Spleen (tissue), 11 donors: ENCODE measurements around the gene ADAM33. TPM values are rescaled to one million over a fixed set of nuclear protein-coding genes. Genes with fewer than 3 reads are reported as not detected.

ENCODE experiments used
- DNase-seq: peaks from one replicate; pipeline ENCODE4 v3.0.0-alpha.2; 2020
- H3K27ac ChIP-seq, 8 donors: fragments of 200-600 bp; sonication (generic) in 7 of 8; 1 replicate in 4 of 8; 2 replicates in 4 of 8; pipeline versions ENCODE4 v1.5.0 to v1.8.0; 2016 to 2021; ENCODE audit warnings: inconsistent platforms in 4 of 8, mild to moderate bottlenecking in 4 of 8, moderate library complexity in 1 of 8
- H3K27me3 ChIP-seq, 7 donors: fragments of 200-600 bp; sonication (generic) in 6 of 7; replicated peaks in 1 of 7; 1 replicate in 4 of 7; 2 replicates in 3 of 7; pipeline versions ENCODE4 v1.5.0 to v1.8.0; 2016 to 2021; ENCODE audit warnings: inconsistent platforms in 3 of 7, mild to moderate bottlenecking in 1 of 7
- H3K36me3 ChIP-seq, 6 donors: fragments of 200-600 bp; sonication (generic) in 5 of 6; 1 replicate in 4 of 6; 2 replicates in 2 of 6; pipeline versions ENCODE4 v1.5.0 to v1.8.0; 2016 to 2021; ENCODE audit warnings: inconsistent platforms in 2 of 6
- H3K4me1 ChIP-seq, 6 donors: fragments of 200-600 bp; sonication (generic) in 5 of 6; 1 replicate in 3 of 6; 2 replicates in 3 of 6; pipeline versions ENCODE4 v1.5.0 to v1.8.0; 2016 to 2021; ENCODE audit warnings: inconsistent platforms in 3 of 6
- H3K4me3 ChIP-seq, 8 donors: fragments of 200-600 bp; sonication (generic) in 7 of 8; 1 replicate in 4 of 8; 2 replicates in 4 of 8; pipeline versions ENCODE4 v1.5.0 to v1.8.0; 2016 to 2021; ENCODE audit warnings: inconsistent platforms in 4 of 8, mild to moderate bottlenecking in 4 of 8, moderate library complexity in 2 of 8
- H3K9me3 ChIP-seq, 8 donors: fragments of 200-600 bp; sonication (generic) in 7 of 8; 1 replicate in 4 of 8; 2 replicates in 4 of 8; pipeline versions ENCODE4 v1.5.0 to v1.8.0; 2016 to 2021; ENCODE audit warnings: inconsistent platforms in 4 of 8
- CTCF ChIP-seq, 11 experiments: fragments of 200-600 bp in 7 of 11; fragments of 450-650 bp in 4 of 11; sonication (generic) in 4 of 11; IDR thresholded peaks in 8 of 11; conservative IDR thresholded peaks in 3 of 11; 1 replicate in 7 of 11; 2 replicates in 4 of 11; pipeline versions ENCODE4 v1.4.0 to v1.8.0; 2016 to 2021; ENCODE audit warnings: antibody characterized with exemption in 11 of 11, inconsistent platforms in 4 of 11, mild to moderate bottlenecking in 1 of 11
- POLR2A ChIP-seq, 3 donors: fragments of 450-650 bp; IDR thresholded peaks; one replicate each; pipeline ENCODE4 v1.5.1; 2017; ENCODE audit warnings: antibody characterized with exemption in 3 of 3, mild to moderate bottlenecking in 1 of 3
- POLR2AphosphoS5 ChIP-seq, 3 donors: sonication (generic); formaldehyde crosslinking; IDR thresholded peaks; one replicate each; pipeline ENCODE4 v1.5.1; 2017; ENCODE audit warnings: antibody characterized with exemption in 3 of 3
- WGBS, 5 donors: extraction: QIAGEN DNeasy Blood & Tissue Kit in 3 of 5; methylation state at CpG; one replicate each; pipeline versions ENCODE4 v1.1.5 to v1.1.7; 2013 to 2018; 5-methylcytosine and 5-hydroxymethylcytosine counted together
- intact Hi-C: fragments of 100-400 bp; cut with DNase I; formaldehyde crosslinking; loops from one replicate; pipeline ENCODE4 v1.15.0; 2023; ENCODE audit warnings: low total_unique reads
- polyA plus RNA-seq, 3 donors: library from polyadenylated mRNA; stranded (reverse); fragments of 200-250 nt; gene quantifications; one replicate each; pipeline ENCODE4 v1.2.1, GENCODE V29; 2013
- total RNA-seq, 7 donors: library from RNA; depleted of rRNA in 3 of 7; stranded (reverse); fragments of >200 nt in 3 of 7; fragmentation: NEBNext Ultra II Directional in 4 of 7; extraction: Animal tissue kit (Norgen Biotek cat#: 25700) in 4 of 7; gene quantifications; one replicate each; pipeline versions ENCODE4 v1.1.0 to v1.2.1, GENCODE V29; 2016 to 2021
- donor health status: healthy with polysubstance abuse.
- donor health status: DM: no; HTN: no; CAD: no; lungs with moderate emphysema.
- donor health status: DM: no; HTN: no; CAD: no.
- donor health status: Bipolar disorder and iron deficiency.
- donor health status: healthy.
- donor health status: DM: no; HTN: no; CAD: no.
- donor health status: DM: yes; HTN: yes; CAD: no.

Gene ADAM33
- total and polyA plus RNA-seq, 10 donors = 4.0 to 31.6 (median 9.3) TPM

- intact Hi-C loops = no loop called here
- Histone ChIP-seq H3K4me1 (peaks cover 0 to 7% (median 0%) of the 10 kb centered on the region in 6 donors), H3K27me3 (peaks cover 0 to 9% (median 0%) of the 10 kb centered on the region in 7 donors), H3K27ac (peak overlapping the region in 3 of 8 donors; percentile 24 to 38 (median 34)), H3K4me3 (no peak overlapping the region), H3K36me3 (peaks cover 0 to 33% (median 19%) of the 10 kb centered on the region in 6 donors), H3K9me3 (peaks cover 0 to 18% (median 0%) of the 10 kb centered on the region in 8 donors)
- no peak for DNase-seq
- no peak for TF ChIP-seq CTCF (IDR thresholded peaks at IDR 0.05 in 8 of 11, conservative IDR thresholded peaks at IDR 0.05 in 3 of 11)
- 42 to 61% (median 51%) methylated on average over 10 of the region's 10 CpGs for WGBS, 5 donors
These were observed 28.9 kb downstream of the ADAM33 start for GRCh38 chr20:3652676-3653596.

GRCh38 chr20:3652221-3652620, 29.6 kb downstream of the ADAM33 start:
- Histone ChIP-seq H3K4me3 (no peak overlapping the region), H3K27ac (no peak overlapping the region), H3K4me1 (peaks cover 0 to 7% (median 0%) of the 10 kb centered on the region in 6 donors), H3K27me3 (peaks cover 0 to 1% (median 0%) of the 10 kb centered on the region in 7 donors), H3K36me3 (peaks cover 0 to 41% (median 24%) of the 10 kb centered on the region in 6 donors), H3K9me3 (peaks cover 0 to 18% (median 0%) of the 10 kb centered on the region in 8 donors)
- no peak for TF ChIP-seq POLR2AphosphoS5 (IDR thresholded peaks at IDR 0.05)
- no peak for TF ChIP-seq POLR2A (IDR thresholded peaks at IDR 0.05)
- TF ChIP-seq CTCF (IDR thresholded peaks at IDR 0.05 in 8 of 11, conservative IDR thresholded peaks at IDR 0.05 in 3 of 11) = no peak
- WGBS, 5 donors = 91 to 95% (median 95%) methylated on average over 7 to 9 of the region's 9 CpGs
- no peak for DNase-seq
- intact Hi-C loops = no loop called here

- WGBS, 5 donors = 71 to 81% (median 76%) methylated on average over 9 of the region's 9 CpGs
- Histone ChIP-seq H3K4me3 (no peak overlapping the region), H3K9me3 (peaks cover 0 to 18% (median 0%) of the 10 kb centered on the region in 8 donors), H3K27ac (no peak overlapping the region), H3K4me1 (peaks cover 0 to 7% (median 0%) of the 10 kb centered on the region in 6 donors), H3K27me3 (no peaks in the 10 kb centered on the region), H3K36me3 (peaks cover 0 to 49% (median 31%) of the 10 kb centered on the region in 6 donors)
- TF ChIP-seq POLR2AphosphoS5 (IDR thresholded peaks at IDR 0.05) = no peak
- TF ChIP-seq POLR2A (IDR thresholded peaks at IDR 0.05) = no peak
- no peak for TF ChIP-seq CTCF (IDR thresholded peaks at IDR 0.05 in 8 of 11, conservative IDR thresholded peaks at IDR 0.05 in 3 of 11)
- DNase-seq = no peak
- intact Hi-C loops = no loop called here
These were observed 30.4 kb downstream of the ADAM33 start for GRCh38 chr20:3651204-3651962.
